GM04504 (cell line): ENCODE results near the gene RNF13.
"Not testable (repeated sequence)": the region's sequence is repeated elsewhere in the genome, so short reads cannot be mapped to it uniquely, and the experiment has no call there.

Experiments
- DNase-seq: peaks from one replicate; pipeline ENCODE4 v3.0.0-alpha.2; 2012; ENCODE audit warnings: low read depth

RNF13 gene

DNA sequence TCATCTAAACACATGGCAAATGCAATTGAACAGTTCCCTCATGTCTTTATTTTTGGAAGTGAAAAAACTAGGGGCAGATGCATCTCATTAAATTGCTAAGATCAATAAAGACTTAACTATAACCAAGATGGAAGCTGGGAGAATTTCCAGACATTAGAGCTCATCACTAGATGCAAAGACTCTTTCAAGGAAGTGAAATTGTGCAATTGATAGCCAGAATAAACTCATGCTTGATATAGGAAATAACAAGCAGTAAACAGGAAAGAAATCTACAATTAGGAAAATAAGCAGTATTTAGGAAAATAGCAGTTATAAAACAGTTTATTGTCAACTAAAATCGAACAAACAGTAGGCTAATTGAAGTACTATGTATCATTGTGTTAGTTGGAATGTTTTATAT, 11.8 kb upstream of the RNF13 start:
- no peak for DNase-seq

DNA sequence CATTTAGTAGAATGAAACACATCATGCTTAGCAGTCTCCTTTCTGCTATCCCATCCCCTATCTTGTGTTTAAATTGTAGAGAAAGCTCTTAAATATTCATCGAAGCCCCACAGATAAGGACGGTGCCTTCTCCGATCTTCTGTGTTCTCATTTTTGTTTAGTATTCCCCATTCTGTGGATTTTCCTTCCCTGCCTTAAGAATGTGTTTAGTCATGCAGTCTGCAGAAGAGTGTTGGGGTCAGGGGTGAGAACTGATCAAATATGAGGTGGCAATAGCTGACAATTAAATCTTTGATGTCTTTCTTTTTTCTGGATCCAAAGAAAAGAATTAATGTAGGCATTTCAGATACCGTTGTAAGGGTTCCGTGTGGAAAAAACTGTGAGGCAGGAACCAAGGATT, 11.4 kb upstream of the RNF13 start:
- no peak for DNase-seq

DNA sequence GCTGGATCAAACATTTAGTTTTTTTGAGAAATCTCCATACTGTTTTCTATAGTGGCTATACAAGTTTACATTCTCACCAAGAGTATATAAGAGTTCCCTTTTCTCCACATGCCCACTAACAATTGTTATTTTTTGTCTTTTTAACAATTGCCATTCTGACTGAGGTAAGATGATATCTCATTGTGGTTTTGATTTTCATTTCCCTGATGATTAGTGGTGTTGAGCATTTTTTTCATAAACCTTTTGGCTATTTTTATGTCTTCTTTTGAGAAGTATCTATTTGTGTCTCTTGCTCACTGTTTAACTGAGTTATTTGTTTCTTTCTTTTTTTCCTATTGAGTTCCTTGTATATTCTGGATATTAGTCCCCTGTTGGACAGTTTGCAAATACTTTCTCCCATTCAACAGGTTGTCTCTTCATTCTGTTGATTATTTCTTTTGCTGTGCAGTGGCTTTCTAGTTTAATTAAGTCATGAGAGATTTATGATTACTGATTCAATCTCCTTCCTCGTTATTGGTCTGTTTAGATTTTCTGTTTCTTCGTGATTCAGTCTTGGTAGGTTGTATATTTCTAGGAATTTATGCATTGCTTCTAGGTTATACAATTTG, 6.7 kb upstream of the RNF13 start:
- no peak for DNase-seq

DNA sequence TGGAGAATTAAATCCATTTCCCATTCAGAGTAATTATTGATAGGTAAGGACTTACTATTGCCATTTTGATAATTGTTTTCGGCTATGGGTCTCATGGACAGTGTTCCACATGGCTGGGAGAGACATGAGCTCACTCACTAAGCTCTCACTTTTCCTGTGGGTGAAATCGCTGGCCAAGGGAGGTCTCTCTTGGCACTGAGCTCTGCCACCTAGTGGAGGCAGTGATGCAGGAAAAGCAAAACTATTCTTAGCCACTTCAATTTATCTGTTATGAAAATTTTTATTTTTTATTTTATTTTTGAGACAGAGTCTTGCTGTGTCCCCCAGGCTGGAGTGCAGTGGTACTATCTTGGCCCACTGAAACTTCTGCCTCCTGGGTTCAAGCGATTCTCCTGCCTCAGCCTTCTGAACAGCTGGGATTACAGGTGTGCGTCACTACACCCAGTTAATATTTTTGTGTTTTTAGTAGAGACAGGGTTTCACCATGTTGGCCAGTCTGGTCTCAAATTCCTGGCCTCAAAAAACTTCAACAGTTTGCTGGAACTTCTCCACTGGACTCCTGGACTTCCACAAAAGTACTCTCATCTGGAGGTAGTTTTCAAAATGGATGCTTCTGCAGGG, 4.7 kb upstream of the RNF13 start:
- DNase-seq, result peak; percentile 62

DNA sequence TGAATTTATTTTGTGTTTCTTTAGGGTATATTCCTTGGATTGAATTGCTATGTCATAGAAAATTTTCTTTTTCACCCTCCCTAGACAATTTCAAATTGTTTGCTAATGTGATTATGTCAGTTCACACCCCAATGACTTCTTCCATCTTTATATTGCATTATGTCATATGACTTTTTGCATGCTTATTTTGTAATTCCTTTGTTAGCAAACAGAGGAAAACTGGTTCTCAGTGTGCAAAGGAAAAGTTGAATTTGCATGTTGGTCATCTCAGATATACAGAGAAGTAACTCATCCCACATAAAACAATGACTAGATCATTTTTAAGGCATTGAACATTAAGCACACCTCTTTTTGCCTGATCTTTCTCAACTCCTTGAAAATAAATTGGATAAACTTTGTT, 3.3 kb upstream of the RNF13 start:
- no peak for DNase-seq

DNA sequence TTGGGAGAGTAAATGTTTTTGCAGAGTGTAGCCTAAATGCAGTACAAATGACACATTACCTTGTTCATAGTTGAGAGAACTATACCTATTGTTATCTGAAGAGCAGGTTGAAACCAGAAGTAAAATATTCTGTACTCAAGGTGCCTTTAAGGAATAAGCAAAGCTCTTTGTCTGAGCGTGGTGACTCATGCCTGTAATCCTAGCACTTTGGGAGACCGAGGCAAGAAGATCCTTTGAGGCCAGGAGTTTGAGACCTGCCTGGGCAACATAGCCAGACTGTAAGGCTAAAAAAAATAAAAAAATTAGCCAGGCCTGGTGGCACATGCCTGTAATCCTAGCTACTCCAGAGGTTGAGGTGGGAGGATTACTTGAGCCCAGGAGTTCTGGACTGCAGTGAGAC, 2.2 kb upstream of the RNF13 start:
- no peak for DNase-seq

DNA sequence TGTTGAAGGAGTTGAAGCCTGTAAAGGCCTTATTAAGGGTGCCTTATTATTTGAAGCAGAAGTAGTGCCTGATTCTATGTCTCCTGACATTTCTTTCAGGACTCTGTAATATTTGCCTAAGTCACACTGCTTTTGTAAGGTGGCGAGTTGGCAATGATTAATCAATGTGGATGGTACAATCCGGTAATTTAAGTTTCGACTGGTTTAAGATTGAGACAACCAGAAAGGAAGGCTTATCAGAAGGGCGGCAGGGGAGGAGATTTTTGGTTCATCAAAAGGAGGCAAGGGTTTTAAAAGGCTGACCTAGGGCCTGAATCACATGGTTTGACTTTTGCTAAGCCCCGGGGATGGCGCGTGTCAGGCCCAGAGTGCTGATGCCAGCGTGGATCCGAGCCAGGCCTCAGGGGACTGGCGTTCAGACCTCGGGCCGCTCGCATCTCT, 830 bp upstream of the RNF13 start:
- DNase-seq, result no peak

DNA sequence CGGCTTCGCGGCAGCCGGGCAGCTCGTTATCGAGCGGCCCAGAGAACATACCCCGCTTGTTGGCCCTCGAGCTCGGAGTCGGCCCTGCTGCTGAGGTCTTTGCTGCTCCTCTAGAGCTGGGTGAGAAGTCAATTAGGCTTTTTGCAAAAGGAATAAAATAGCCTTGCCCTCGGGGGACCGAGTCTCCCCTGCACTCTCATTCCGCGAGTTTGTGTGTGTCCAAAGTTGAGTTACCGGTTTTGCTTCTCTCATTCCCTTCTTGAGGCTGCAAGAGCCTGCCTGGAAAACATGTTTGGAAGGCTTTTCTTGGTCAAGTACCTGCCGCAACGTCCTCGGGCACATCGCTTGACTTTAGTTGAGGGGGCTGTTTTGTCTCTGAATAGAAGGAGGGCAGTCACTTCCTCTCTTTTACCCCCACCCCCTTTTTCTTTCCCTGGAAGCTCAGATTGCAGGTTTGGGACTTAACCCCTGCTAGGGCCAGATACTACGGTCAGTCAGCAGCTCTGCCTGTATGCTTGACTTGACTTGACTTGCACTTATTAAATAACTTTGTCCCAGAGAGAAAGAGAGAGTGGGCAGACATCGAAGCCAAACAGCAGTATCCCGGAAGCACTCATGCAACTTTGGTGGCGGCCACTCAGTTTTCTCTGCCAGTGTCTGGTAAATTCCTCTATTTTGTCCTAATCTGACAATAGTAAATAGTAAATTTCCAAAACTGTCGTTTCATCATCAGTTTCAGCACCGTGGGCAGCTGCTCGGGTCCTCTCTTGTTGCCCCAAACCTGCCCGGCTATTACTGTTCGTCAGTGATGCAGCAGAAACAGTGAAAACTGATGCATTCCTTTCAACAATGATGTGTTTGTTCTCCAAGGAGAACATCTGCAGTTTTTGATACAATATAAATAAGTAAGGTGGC, 609 bp downstream of the RNF13 start:
- no peak for DNase-seq

DNA sequence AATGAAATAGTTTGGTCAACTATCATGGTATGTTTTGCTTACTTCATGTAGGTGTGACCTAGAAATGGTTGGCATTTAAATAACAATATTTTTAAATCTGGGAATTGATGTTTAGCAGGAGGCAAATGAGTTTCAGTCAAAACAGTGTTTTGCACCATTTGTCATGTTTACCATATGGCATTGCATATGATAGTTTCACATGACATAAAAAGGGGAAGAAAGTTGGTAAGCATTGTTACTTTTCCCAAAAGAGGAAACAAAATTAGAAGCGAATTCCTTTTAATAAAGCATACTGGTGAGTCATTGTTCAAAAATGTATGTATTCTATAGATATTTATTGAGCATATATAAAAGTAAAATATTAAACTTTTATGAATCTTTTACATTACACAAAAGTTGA, 2.3 kb downstream of the RNF13 start:
- no peak for DNase-seq

DNA sequence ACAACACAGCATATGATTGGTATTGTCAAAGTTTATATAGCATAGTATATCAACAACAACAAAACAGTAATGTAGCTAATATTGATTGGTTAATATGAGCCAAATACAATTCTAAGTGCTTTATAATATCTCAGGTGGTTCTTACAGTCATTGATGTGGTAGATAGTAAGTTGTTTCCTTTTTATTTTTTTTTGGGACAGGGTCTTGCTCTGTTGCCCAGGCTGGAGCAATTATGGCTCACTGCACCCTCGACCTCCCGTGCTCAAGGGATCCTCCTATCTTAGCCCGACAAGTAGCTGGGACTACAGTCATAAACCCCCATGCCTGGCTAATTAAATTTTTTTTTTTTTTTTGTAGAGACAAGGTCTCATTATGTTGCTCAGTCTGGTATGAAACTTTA, 2.7 kb downstream of the RNF13 start:
- DNase-seq, result no peak

DNA sequence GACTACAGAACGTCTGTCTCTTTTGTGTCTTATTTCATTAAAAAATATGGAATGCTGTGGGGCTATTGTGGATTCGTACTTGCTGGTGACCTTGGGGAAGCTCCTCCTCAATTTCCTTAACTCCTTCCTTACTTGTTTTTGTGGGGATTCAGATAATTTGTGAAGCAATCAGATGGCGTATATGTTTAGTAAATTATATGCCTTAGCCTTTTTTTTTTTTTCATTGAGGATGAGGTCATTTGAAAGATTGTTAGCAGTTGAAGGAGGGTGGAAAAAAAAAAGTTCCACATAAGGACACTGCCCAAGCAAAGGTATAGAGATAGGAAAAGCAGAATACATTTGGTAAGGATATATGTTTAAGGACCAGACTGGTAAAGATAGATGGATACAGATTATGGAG, 3.3 kb downstream of the RNF13 start:
- DNase-seq, result no peak

DNA sequence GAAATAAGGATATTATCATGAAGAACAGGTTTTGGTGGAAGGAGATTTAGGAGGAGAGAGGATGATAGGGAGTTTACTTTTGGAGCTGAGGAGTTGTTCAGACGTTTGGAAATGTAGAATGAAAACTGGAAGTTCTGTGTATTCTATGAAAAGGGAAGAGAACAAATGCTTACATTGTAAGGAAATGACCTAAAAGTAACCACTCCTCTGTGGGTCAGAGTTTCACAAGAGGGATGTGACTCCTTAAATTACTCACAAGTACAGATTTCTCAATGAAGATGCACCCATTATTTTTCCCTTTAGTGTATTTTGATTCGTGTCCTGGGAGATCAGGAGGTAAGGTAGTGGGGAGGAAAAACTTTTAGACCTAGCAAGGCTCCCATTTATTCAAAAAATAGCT, 4.0 kb downstream of the RNF13 start:
- no peak for DNase-seq

DNA sequence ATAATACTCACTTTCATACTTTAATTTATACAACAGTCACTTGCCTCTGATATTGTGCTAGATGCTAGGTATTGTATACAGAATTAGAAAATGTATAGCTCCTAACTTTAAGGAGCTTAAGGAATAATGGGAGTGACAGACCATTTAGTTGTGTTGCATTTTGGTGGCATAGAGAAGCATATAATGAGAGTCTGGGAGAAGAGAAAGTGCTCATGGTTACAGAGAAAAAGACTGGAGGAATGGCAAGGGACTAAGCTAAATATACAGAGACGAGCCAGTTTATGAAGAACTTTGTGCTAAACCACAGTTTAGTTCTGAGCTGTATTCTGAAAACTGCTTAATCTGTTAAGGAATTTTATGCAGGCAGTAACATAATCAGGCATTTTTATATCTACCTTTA, 6.4 kb downstream of the RNF13 start:
- no peak for DNase-seq

DNA sequence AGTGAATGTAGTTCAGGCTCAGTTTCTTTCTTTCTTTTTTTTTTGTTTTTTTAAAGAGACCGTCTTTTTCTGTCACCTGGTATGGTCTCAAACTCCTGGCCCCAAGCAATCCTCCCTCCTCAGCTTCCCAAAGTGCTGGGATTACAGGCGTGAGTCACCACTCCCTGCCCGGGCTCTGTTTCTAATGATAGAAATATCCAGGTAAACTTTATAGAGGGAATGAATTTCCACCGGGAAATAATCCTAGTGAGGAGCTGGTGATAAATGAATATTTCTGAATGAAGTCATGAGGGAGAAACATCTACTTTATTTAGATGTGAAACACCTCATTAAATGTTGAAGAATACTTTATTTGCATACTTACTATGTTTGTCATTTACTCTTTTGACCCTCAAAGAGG, 7.2 kb downstream of the RNF13 start:
- DNase-seq, result no peak

DNA sequence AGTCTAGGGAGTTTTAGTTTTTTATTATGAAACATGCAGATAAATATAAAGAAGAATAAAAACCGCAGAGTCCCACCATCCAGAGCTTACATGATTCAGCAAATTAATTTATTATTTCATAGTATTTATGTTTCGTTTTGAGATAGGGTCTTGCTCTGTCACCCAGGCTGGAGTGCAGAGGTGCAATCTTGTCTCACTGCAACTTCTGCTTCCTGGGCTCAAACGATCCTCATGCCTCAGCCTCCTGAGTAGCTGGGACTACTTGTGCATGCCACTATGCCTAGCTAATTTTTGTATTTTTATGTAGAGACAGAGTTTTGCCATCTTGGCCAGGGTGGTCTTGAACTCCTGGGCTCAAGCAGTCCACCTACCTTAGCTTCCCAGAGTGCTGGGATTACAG, 13.6 kb downstream of the RNF13 start:
- DNase-seq, result no peak

DNA sequence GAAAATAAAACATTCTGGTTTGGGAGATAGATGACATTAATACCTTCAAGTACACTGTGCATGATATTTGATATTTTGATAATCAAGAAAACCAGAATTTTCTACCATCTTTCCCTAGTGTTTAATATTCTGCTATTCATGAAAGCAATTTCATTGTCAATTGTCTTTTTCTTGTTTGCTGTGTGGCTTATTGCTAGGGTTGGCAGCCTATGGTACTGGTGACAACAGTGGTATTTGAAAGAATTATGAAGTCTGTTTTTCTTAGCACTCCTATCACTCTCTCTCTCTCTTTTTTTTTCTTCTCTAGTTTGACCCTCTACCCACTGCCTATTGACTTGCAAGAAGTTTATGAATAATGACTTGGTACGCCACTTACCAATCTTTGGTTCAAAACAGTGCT, 15.4 kb downstream of the RNF13 start:
- DNase-seq, result no peak

DNA sequence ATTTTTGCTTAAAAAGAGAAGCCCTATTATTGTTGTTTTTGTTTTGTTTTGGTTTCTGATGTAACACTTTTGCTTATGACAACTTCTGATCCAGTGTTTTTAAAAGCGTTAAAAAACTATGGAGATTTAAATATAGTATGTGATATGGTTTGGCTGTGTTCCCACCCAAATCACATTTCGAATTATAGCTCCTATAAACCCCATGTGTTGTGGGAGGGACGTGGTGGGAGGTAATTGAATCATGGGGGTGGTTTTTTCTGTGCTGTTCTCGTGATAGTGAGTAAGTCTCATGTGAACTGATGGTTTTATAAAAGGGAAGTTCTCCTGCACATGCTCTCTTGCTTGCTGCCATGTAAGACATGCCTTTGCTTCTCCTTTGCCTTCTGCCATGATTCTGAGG, 16.6 kb downstream of the RNF13 start:
- DNase-seq, result not testable (repeated sequence)

DNA sequence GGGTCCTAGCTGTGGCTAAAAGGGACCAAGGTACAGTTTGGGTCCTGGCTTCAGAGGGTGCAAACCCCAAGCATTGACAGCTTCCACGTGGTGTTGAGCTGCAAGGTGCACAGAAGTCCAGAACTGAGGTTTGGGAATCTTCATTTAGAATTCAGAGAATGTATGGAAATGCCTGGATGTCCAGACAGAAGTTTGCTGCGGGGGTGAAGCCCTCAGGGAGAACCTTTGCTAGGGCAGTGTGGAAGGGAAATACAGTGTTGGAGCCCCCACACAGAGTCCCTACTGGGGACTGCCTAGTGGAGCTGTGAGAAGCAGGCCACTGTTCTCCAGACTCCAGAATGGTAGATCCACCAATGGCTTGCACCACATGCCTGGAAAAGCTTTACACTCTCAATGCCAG, 17.9 kb downstream of the RNF13 start:
- no peak for DNase-seq

DNA sequence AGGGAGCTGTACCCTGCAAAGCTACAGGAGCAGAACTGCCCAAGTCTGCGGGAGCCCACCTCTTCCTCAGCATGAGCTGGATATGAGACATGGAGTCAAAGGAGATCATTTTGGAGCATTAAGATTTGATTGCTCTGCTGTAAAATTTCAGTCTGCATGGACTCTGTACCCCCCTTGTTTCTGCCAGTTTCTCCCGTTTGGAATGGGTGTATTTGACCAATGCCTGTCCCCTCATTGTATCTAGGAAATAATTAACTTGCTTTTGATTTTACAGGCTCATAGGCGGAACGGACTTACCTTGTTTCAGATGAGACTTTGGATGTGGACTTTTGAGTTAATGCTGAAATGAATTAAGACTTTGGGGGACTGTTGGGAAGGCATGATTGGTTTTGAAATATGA, 18.3 kb downstream of the RNF13 start:
- no peak for DNase-seq

DNA sequence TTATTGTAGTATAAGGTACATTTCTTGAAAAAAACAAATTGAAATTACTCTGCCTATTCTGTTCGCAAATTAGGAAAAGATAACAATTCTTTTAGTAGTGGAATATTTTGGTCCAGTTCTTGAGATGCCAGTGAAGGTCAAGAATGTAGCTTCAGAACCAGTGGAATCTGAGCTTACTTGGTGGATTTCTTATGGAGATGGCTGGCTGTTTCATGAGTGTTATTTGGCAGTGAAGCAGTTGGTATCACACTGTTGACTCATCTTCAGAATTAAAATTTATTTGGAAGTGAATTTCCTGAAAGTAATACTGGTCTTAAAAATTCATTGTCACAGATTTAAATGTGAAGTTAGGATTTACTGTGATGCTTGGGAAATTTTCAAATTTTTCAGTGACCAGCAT, 19.1 kb downstream of the RNF13 start:
- DNase-seq, result no peak

DNA sequence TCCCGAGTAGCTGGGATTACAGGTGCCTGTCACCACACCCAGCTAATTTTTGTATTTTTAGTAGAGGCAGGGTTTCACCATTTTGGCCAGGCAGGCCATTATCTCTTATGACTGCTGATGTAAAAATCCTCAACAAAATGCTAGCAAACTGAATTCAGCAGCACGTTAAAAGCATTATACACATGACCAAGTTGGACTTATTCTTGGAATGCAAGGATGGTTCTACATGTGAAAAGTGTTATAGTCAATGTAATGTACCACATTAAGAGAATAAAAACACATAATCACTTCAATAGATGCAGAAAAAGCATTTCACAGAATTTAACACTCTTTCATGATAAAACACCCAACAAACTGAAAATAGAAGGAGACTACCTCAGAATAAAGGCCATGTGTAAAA, 20.2 kb downstream of the RNF13 start:
- DNase-seq, result no peak

DNA sequence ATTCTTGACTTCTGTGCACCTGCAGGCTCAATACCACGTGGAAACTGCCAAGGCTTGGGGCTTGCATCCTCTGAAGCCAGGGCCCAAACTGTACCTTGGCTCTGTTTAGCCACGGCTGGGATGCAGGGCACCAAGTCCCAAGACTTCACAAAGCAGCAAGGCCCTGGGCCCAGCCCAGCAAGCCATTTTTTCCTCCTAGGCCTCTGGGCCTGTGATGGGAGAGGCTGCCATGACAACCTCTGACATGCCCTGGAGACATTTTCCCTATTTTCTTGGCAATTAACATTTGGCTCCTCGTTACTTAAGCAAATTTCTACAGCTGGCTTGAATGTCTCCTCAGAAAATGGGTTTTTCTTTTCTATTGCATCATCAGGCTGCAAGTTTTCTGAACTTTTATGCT, 25.5 kb downstream of the RNF13 start:
- not testable (repeated sequence) for DNase-seq

DNA sequence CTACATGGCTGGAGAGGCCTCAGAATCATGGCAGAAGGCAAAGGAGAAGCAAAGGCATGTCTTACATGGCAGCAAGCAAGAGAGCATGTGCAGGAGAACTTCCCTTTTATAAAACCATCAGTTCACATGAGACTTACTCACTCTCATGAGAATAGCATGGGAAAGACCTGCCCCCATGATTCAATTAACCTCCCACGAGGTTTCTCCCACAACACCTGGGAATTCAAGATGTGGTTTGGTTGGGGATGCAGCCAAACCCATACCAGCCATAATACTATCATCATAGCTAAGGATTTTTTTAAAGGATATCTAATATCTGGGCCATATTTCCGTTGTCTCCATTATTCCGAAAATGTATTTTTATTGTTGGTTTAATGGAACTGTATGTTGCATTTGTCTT, 26.5 kb downstream of the RNF13 start:
- not testable (repeated sequence) for DNase-seq
